Measurements from ENCODE around the gene ZNF221. TPM values are rescaled to one million over a fixed set of nuclear protein-coding genes. Genes with fewer than 3 reads are reported as not detected.

Gene ZNF221
- total RNA-seq, 2 experiments from 2014 or later: 0.34 to 0.41 TPM

GRCh38 chr19:43923875-43924274 lies 27.2 kb upstream of the ZNF221 start:
- Mint-ChIP-seq H3K4me1 (ENCODE audit: low read depth) (no peaks in the 10 kb centered on the region), H3K9me3 (peaks cover 5% of the 10 kb centered on the region), H3K4me3 (no peak overlapping the region), H3K27me3 (no peaks in the 10 kb centered on the region), H3K36me3 (ENCODE audit: low read depth) (peaks cover 100% of the 10 kb centered on the region), H3K27ac (no peak overlapping the region)
- ChIA-PET POLR2A (interaction anchor here (0.9 kb wide), 1 partner anchor 11 kb away, joined by 4 read pairs; the partner anchor contains the start of gene ZNF45), CTCF (no interaction called here)
- Histone ChIP-seq H3K9me3 (ENCODE audit: control insufficient read depth in 1 of 2, insufficient read depth in 1 of 2, low read length in 2 of 2) (peaks cover 11 to 26% of the 10 kb centered on the region in 2 experiments), H3K4me3 (ENCODE audit: low read length) (no peak overlapping the region), H3K27ac (ENCODE audit: low read depth in 1 of 2, low read length in 2 of 2) (no peak overlapping the region), H3K36me3 (ENCODE audit: insufficient read depth, low read length) (peaks cover 94% of the 10 kb centered on the region), H3K4me1 (ENCODE audit: insufficient read depth, low read length) (no peaks in the 10 kb centered on the region), H3K27me3 (ENCODE audit: control insufficient read depth in 1 of 2, insufficient read depth in 2 of 2, low read length in 2 of 2) (no peaks in the 10 kb centered on the region)
- ATAC-seq (ENCODE audit: poor library complexity): no peak
- no peak for TF ChIP-seq CTCF (IDR thresholded peaks at IDR 0.05)
- no peak for DNase-seq
- intact Hi-C loops (cut with DNase I, micrococcal nuclease): no loop called here

GRCh38 chr19:43928820-43929219 lies 22.2 kb upstream of the ZNF221 start:
- ChIA-PET CTCF (no interaction called here), POLR2A (no interaction called here)
- peaks cover 5% of the 10 kb centered on the region for H3K9me3 Mint-ChIP-seq
- H3K36me3 Mint-ChIP-seq (ENCODE audit: low read depth): peaks cover 98% of the 10 kb centered on the region
- intact Hi-C loops (cut with DNase I, micrococcal nuclease): no loop called here
- H3K36me3 ChIP-seq (ENCODE audit: insufficient read depth, low read length): peaks cover 86% of the 10 kb centered on the region
- no peaks in the 10 kb centered on the region for H3K4me1 ChIP-seq (ENCODE audit: insufficient read depth, low read length)
- H3K27ac Mint-ChIP-seq: no peak overlapping the region
- no peak overlapping the region for H3K27ac ChIP-seq (ENCODE audit: low read depth in 1 of 2, low read length in 2 of 2)
- no peak overlapping the region for H3K4me3 ChIP-seq (ENCODE audit: low read length)
- H3K4me3 Mint-ChIP-seq: no peak overlapping the region
- no peak for ATAC-seq (ENCODE audit: poor library complexity)
- H3K4me1 Mint-ChIP-seq (ENCODE audit: low read depth): peaks cover 7% of the 10 kb centered on the region
- TF ChIP-seq CTCF (IDR thresholded peaks at IDR 0.05): no peak
- no peaks in the 10 kb centered on the region for H3K27me3 Mint-ChIP-seq
- no peaks in the 10 kb centered on the region for H3K27me3 ChIP-seq (ENCODE audit: control insufficient read depth in 1 of 2, insufficient read depth in 2 of 2, low read length in 2 of 2)
- H3K9me3 ChIP-seq (ENCODE audit: control insufficient read depth in 1 of 2, insufficient read depth in 1 of 2, low read length in 2 of 2): peaks cover 0 to 5% of the 10 kb centered on the region in 2 experiments
- DNase-seq: no peak

- TF ChIP-seq CTCF (IDR thresholded peaks at IDR 0.05): no peak
- ATAC-seq (ENCODE audit: poor library complexity) (no peak), DNase-seq (peak in 1 of 14 experiments; percentile 2)
- ChIA-PET POLR2A (interaction anchor here (0.8 to 1.9 kb wide), 12 partner anchors 10 to 273 kb away, joined by 3 to 12 read pairs (median 5); partner anchors contain the start of genes ZNF221, ZNF224, ZNF226 and ZNF283), CTCF (no interaction called here)
- peaks cover 57% of the 10 kb centered on the region for H3K36me3 Mint-ChIP-seq (ENCODE audit: low read depth)
- Histone ChIP-seq H3K4me3 (ENCODE audit: low read length) (peak overlapping the region; percentile 78), H3K9me3 (ENCODE audit: control insufficient read depth in 1 of 2, insufficient read depth in 1 of 2, low read length in 2 of 2) (peaks cover 0 to 5% of the 10 kb centered on the region in 2 experiments), H3K27ac (ENCODE audit: low read depth in 1 of 2, low read length in 2 of 2) (peak overlapping the region; percentile 56 to 64), H3K27me3 (ENCODE audit: control insufficient read depth in 1 of 2, insufficient read depth in 2 of 2, low read length in 2 of 2) (no peaks in the 10 kb centered on the region), H3K4me1 (ENCODE audit: insufficient read depth, low read length) (peaks cover 10% of the 10 kb centered on the region), H3K36me3 (ENCODE audit: insufficient read depth, low read length) (peaks cover 34% of the 10 kb centered on the region)
- peak overlapping the region; percentile 96 for H3K4me3 Mint-ChIP-seq
- H3K9me3 Mint-ChIP-seq: no peaks in the 10 kb centered on the region
- H3K4me1 Mint-ChIP-seq (ENCODE audit: low read depth): peaks cover 25% of the 10 kb centered on the region
- intact Hi-C loops (cut with DNase I, micrococcal nuclease): loop anchor here (2.0 to 10.0 kb wide), 3 partner anchors 70 to 230 kb away; partner anchors contain the start of genes ZNF224 (in 1 of the 2), ZNF226 (in 1 of the 2) and ZNF230 (in 1 of the 2)
- no peaks in the 10 kb centered on the region for H3K27me3 Mint-ChIP-seq
- H3K27ac Mint-ChIP-seq: peak overlapping the region; percentile 86
These were observed 16.7 kb upstream of the ZNF221 start for GRCh38 chr19:43934055-43934984.

Data from CD4-positive, alpha-beta T cell (primary cell).